Measurements from ENCODE around the gene CHMP6. TPM values are rescaled to one million over a fixed set of nuclear protein-coding genes. Genes with fewer than 3 reads are reported as not detected.
"Not testable (repeated sequence)": the region's sequence is repeated elsewhere in the genome, so short reads cannot be mapped to it uniquely, and the experiment has no call there.

Gene CHMP6
- polyA plus RNA-seq, 3 donors: 14.8 to 27.8 (median 26.4) TPM

DNA sequence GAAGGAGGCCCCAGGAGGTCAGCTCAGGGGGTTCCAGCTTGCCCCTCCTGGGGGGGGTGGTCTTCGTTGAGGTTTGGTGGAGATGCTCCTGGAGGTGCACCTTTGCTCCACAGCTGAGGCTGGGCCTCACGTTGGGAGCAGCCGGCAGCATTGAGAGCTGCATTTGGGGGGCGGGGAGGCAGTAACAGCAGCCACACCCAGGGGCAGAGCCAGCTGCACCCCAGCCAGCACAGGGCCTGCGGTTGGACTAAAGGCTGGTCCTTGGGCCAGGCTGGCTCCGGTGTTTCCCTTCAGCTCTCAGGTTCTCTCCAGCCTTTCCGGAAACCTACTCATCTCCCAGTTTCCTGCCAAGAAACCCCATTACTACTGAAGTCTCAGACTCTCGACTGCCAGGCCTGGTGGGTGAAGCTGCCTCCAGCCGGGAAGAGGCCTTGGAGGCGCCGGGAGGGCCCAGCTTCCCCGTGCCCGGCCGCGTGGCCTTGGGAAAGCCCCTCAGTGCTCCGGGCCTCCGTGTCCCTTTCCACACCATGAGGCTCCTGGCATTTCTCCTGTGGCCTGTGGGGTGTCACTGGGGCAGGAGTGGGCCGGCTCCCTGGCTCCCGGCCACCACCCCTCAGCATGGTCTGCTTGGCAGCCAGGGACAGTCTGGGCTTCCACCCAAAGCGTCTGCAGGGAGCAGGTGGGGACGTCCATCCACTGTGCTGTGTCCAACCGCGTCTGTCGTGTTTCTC, 29.3 kb downstream of the CHMP6 start:
- 39 to 59% (median 57%) methylated on average over 21 to 24 of the region's 24 CpGs for WGBS, 3 donors
- no peak overlapping the region for H3K27ac ChIP-seq (ENCODE audit: low read depth, low read length)

DNA sequence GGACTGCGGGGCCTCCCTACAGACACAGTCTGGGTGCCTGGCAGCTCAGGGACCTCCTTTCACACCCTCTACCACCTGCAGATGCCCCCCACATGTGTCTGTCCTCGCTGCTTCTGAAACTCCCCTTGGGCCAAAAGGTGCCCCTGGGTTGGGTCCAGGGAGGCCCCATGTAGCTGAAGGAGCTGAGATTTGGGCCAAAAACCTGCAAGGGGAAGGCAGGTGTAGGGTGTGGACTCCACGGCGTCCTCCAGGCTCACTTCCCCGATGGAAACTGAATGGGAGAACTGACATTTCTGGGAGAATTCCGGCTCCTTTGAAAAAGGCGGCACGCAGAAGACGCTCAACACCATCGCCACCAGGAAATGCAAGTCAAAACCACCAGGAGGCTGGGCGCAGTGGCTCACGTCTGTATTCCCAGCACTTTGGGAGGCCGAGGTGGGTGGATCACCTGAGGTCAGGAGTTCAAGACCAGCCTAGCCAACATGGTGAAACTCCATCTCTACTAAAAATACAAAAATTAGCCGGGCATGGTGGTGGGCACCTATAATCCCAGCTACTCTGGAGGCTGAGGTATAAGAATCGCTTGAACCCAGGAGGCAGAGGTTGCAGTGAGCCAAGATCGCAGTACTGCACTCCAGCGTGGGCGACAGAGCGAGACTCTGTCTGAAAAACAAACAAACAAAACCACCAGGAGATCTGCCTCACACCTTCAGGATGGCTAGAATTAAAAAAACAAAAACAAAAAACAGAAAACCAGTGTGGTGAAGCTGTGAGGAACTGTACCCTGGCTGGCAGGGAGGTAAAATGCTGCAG, 30.1 kb downstream of the CHMP6 start:
- H3K27ac ChIP-seq (ENCODE audit: low read depth, low read length): no peak overlapping the region
- WGBS, 3 donors: 82 to 91% (median 85%) methylated on average over 19 of the region's 19 CpGs

DNA sequence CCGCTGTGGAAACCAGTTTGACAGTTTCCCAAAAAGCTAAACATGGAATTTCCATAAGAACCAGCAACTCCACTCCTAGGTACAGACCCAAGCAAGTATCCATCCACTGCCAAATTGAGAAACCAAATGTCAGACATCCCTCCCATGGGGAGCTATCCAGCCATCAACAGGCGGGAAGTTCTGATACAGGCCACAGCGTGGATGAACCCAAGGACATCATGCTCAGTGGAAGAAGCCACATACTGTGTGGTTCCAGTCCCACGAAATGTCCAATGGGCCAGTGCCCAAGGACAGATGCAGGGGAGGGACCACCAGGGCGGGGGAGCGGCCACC, 30.7 kb downstream of the CHMP6 start:
- 88 to 89% (median 89%) methylated on average over 5 to 6 of the region's 6 CpGs for WGBS, 3 donors
- H3K27ac ChIP-seq (ENCODE audit: low read depth, low read length): no peak overlapping the region

DNA sequence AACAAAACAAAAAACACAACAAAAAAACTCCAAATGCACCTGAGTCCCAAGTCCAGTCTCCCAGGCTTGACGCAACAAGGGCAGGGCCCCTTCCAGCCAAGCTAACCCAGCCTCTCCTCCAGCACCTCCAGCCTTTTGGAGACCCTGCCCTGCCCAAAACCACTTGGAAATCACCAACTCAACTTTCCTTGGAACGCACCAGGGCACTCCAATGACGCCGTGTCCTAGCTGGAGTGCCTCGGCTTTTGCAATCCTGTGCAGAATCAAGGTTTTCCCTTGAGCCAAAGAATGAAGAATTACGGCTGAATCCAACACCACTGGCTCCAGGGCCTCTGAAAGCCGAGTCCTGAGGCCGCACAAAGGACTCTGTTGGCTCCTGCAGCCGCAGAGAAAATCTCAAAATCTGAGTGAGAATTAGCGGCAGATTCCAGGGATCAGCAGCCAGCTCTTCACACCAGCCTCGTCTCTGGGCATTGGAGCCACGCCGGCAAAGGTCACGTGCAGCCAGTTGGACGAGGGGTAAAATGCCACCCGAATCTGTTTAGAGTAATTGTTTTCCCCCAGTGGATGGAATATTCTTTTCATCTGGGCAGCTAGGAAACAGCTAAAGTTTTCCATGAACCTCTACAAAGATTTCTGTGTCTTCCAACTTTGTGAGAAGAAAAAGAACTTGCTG, 33.6 kb downstream of the CHMP6 start:
- 69 to 83% (median 76%) methylated on average over 16 of the region's 16 CpGs for WGBS, 3 donors
- H3K27ac ChIP-seq (ENCODE audit: low read depth, low read length): no peak overlapping the region

DNA sequence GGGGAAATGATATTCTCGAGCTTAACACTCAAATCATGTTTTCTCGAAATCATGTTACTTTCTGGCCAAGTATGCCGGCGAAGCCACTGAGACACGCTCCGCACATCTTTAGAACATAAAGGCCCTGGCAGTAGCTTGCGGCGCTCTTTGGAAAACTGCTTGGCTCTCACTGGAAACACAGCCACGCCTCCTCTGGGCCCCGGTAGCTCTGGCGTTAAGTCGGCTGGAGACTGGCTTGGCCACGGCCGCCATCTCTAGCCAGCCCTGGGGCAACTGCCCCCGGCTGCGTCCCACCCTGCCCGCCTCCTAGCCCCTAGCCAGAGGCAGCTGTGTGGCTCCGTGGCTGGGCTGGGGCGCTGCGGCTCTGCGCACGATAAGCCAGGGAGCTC, 34.1 kb downstream of the CHMP6 start:
- no peak overlapping the region for H3K27ac ChIP-seq (ENCODE audit: low read depth, low read length)
- WGBS, 3 donors: 78 to 84% (median 79%) methylated on average over 22 of the region's 22 CpGs

DNA sequence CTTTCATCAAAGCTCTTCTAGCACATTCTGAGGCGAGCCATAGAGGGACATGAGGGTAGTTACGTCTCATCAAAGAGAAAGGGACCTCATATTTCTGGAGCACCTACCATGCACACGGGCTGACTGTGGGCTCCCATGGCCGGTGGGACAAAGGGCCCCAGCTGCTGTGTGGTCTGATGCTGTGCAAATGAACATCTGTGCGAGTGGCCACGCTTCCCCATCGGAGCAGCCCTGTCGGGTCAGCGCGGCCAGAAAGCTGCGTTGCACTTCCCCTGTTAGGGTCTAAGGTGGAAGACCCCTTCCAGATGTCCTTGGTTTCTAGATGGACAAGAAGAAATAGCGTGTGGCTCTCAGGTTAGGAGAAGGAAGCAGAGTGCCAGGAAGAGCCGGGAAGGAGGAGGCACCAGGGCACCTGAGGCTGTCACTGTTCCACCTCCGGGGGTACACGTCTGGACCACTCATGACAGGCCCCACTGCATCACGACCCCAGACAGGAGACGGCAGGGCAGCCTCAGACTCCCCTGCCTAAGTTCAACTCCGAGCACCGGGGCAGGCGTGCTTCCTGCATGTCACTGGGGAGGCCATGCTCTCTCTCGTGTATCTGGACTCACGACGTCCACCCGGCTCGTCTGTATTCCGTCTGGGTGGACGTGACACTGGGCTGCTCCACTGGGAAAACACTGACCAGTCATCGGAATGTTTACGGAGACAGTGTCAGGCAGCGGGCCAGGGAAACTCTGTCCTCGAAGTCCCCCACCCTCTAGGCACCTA, 34.8 kb downstream of the CHMP6 start:
- no peak overlapping the region for H3K27ac ChIP-seq (ENCODE audit: low read depth, low read length)
- WGBS, 3 donors: 50 to 71% (median 63%) methylated on average over 31 of the region's 31 CpGs

DNA sequence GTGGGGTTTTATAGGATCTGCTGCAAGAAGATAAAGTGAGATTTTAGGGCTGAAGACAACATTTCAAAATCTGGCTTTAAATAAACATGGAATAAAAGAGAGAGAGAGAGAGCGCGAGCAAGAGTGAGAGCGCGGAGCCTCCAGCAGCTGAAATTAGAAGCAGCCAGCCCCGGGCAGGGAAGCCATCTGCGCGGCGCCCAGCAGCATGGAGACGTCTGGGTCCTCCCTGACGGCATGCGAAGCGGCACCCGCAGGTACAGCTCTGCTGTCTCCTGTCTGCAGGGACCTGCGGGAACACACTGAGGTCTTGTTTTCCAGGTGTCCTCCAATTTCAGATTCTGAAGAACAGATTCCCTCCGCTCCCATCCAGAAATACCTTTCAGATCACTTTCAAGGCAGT, 35.4 kb downstream of the CHMP6 start:
- WGBS, 3 donors: 54 to 76% (median 57%) methylated on average over 15 of the region's 15 CpGs
- no peak overlapping the region for H3K27ac ChIP-seq (ENCODE audit: low read depth, low read length)

DNA sequence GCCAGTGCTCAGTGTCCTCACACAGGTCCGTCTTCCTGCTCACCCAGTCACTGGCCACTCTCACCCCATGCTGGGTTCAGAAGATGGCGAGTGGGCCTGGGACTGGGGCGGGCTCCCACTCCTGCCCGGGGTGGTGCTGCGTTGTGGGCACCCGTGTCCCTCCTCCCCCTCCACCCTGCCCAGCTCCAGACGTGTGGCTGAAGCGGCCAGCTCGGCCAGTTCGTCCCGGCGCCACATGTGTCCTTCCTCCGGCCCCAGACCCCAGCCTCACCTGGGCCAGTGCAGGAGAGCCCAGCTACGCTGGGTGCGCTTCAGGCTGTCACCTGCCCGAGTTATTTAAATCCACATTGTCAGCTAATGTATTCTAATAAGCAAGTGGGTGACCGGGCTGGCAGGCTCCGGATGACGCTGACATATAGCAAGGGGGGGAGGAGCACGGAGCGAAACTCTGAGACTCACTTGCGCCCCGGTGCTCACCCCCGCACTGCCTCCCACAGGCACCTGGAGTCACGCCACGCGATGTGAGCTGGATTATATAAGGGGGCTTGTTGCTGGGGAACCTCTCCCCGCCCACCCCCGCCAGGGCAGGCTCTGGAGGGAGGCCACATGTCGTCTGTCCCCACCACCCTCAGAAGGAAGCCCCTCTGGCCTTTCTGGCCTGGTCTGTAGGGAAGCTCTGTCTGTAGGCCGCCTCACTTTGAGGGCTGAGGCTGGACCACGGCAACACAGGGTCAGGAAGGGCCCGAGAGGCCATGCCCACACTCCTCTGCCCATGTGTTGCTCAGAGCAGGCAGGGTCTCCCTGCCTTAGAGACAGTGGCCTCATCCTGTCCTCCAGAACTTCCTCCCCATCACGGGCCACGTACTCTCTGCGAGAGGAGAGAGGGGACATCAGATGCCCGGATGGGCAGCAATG, 36.2 kb downstream of the CHMP6 start:
- H3K27ac ChIP-seq (ENCODE audit: low read depth, low read length): no peak overlapping the region

DNA sequence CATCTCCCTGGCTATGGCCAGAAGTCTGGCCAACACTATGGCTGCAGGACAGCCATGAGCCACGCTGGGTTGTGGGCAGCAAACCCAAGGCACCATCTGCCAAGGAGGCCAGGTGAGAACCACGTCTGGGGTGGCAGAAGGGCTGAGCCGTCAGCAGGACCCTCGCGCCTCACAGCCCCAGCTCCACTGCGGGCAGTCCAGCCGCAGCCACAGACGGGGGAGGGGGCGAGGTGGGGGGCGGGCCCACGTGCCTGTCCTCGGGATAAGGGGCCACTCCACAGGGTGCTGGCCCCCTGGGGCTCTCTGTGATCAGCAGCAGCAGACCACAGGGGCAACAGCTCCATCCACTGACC, 36.8 kb downstream of the CHMP6 start:
- H3K27ac ChIP-seq (ENCODE audit: low read depth, low read length): no peak overlapping the region
- WGBS, 3 donors: 19 to 31% (median 25%) methylated on average over 12 of the region's 12 CpGs

More for the DNA sequence above, 36.2 kb downstream of the CHMP6 start:
- 32 to 48% (median 39%) methylated on average over 31 to 37 of the region's 37 CpGs for WGBS, 3 donors

DNA sequence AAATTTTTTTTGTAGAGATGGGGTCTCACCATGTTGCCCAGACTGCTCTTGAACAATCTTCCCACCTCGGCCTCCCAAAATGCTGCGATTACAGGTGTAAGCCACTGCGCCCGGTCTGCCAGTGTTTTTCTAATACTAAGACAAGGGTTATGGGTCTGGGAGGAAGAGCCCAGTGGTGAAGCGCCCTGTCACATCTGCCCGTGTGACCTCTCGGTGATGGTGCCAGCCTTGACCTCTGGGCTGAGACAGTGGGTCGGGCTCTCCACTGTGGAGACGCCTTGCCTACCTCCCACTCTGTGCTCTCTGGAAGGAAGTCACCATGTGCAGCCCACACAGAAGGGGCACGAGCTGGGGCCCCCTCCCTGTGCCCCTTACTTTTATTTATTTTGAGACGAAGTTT, 38.2 kb downstream of the CHMP6 start:
- WGBS, 3 donors: 89 to 95% (median 92%) methylated on average over 11 of the region's 11 CpGs
- no peak overlapping the region for H3K27ac ChIP-seq (ENCODE audit: low read depth, low read length)

DNA sequence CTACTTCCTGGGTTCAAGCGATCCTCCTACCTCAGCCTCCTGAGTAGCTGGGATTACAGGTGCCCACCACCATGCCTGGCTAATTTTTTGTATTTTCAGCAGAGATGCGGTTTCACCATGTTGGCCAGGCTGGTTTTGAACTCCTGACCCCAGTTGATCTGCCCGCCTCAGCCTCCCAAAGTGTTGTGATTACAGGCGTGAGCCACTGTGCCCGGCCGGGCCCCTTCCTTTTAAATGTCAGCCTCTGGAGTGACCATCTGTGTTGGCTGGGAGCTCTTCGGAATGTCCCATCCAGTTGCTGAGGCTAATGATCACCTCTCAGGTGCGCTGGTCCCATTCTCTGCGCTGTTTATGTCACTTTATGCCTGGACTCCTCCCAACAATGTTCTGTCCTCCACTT, 38.7 kb downstream of the CHMP6 start:
- WGBS, 3 donors: 92 to 95% (median 94%) methylated on average over 9 of the region's 9 CpGs
- H3K27ac ChIP-seq (ENCODE audit: low read depth, low read length): not testable (repeated sequence)

DNA sequence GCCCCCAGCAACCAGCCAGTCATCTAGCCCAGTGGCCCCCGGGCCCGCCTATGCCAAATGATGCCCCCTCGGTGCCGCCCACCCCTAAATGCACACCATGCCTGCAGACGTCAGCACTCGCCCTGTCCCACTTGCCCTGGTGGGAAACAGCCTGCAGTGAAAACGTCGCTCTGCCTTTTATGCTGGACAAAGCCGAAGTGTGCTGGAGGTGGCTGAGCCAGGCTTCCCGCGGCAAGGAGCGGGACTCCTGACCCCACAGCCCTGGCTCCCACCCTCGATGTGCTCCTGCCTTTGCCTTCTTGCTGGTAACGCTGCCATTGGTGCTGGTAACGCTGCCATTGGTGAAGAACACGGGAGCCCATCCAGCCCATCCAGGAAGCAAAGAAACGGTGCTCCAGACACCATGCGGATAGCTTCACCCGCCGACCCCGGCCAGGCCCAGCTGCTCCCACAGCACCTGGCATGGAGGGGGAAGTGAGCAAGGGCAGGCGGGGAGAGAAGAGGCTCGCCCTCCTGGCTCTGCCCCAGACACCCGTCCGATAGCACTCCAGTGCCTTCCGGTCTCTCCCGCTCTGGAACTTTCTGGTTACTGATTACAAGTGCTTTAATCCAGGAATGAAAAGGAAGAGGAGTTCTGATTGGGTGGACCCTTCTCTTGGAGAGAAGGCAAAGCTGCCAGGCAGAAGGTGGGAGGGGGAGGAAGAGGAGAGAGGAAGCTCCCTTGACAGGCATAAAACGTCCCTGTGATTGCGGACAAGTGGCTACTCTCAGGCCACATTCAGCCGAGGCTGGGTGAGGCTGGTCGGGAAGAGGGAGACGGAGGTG, 39.3 kb downstream of the CHMP6 start:
- WGBS, 3 donors: 51 to 62% (median 57%) methylated on average over 32 of the region's 32 CpGs
- H3K27ac ChIP-seq (ENCODE audit: low read depth, low read length): no peak overlapping the region

DNA sequence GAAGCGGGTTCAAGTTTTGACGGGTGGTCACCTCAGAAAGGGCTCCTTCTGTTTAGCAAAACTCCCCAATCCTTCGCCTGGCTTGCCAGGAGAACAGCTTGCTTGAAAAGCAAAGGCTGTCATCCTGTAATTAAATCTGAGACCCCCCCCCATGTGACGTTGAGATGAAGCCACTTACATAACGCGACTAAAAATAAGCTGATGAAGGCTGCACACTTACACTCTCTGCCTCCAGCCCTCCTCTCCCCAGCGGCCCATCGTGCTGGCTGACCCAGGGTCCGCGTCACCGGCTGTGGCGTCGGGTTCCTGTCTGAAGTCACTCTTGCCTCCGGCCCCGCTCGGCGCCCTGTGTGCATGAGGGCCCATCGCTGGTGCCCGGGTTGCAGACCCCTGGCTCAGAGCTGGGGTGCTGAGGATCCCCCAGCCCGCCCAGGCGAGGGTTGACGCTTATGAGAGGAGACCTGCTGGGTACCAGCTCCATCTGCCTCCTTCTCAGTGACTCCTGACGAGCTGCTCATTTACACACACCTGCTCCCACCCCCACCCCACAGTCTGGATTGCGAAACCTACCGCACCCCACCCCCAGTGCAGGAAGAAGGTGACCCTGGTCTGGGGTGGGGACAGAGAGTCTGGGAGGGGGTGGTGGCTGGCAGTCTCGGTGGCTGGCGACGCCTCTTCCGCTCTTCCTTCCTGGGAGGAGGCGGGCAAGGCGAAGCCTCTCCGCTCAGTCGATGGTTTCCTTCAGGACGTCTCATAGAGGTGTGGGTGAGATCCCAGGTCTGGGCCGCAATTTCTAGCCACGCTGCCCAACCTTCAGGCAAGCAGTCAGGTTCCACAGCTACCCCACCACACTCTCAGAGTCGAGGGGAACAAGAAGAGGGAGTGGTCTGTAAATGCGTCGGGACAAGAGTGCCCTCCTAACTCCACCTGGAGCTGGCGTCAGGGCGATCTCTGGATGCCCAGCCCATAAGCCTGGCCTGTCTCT, 40.2 kb downstream of the CHMP6 start:
- 61 to 88% (median 62%) methylated on average over 39 to 41 of the region's 41 CpGs for WGBS, 3 donors
- H3K27ac ChIP-seq (ENCODE audit: low read depth, low read length): no peak overlapping the region

DNA sequence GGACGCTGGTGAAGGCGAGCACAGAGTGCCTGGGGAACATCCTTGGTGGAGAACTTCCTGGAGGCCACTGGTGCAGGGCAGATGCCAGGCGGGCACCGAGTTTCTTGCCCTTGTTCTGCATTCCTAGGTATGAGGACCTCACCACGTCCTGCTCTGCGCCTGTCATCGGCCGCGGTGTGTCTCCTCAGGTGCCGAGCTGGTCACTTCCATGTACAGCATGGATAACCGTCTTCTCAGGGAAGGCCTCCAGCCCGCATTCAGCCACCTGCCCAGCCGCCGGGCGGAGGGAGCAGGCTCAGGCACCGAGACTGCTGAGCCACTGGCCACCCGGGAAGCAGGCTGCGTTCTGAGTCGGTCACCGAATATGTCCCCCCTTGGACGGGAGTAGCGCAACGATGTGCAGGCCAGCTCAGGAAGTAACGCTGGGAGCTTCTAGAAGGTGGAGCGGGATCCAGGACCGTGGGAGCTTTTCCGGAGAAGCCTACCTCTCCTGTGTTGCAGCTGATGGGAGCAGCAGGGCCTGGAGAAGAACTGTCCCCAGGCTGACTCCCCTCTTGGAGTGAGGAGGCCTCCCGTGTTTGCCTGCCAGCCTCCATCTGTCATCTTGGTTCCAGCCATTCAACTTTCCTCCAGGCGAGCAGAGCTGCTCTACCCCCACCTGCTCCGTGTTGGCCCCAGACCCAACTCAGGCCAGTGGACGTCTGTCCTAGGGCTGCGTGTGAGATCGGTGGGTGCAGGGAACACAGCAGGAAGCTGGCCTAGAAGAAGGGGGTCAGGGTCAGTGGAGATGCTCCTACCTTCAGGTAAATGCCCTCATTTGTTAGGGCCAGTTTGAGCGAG, 41.2 kb downstream of the CHMP6 start:
- WGBS, 3 donors: 77 to 87% (median 78%) methylated on average over 34 of the region's 34 CpGs
- no peak overlapping the region for H3K27ac ChIP-seq (ENCODE audit: low read depth, low read length)

DNA sequence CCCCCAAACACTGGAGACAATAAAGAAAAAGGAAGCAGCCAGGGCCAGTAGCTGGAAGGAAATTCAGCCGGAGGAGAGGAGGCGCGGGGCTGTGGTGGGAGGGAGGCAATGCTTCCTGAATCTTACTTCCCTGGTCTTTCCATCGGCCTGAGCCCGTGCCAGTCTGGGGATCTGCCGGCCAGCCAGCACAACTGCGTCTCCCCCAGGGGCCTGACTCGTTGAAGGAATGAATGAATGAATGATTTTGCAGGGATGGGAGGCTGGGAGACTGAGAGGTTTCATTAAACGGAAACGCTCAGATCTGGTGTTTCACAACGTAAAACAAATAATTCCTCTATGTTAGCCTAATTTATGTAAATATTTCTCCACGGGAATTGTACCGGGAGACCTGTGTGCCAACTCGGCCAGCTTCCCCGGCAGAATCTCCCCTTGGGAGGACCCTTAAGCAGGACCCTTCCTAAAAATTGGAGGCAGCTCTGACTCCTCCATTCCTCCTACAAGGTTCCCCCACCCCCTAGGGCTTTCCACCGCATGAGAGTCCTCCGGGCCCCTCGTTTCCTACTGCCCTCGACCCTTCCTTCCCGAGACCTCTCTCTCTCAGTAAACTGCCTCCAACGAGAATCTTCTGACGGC, 42.0 kb downstream of the CHMP6 start:
- 6 to 22% (median 15%) methylated on average over 22 of the region's 22 CpGs for WGBS, 3 donors
- no peak overlapping the region for H3K27ac ChIP-seq (ENCODE audit: low read depth, low read length)
